HG02678 (cell line): ENCODE measurements around the gene ZBTB49.

Source experiments
- ATAC-seq: cut with Tn5 transposase; IDR thresholded peaks from one replicate; pipeline ENCODE4 v1.9.1; 2021; ENCODE audit warnings: mild to moderate bottlenecking, moderate library complexity; ENCODE audit not compliant: unreplicated experiment

ZBTB49 gene

GRCh38 chr4:4355302-4355701 lies 65.3 kb downstream of the ZBTB49 start:
- ATAC-seq = no peak

- no peak for ATAC-seq
These were observed 66.3 kb downstream of the ZBTB49 start for GRCh38 chr4:4356106-4357041.

- no peak for ATAC-seq
These were observed 68.2 kb downstream of the ZBTB49 start for GRCh38 chr4:4358093-4358854.

GRCh38 chr4:4361883-4362282 lies 71.8 kb downstream of the ZBTB49 start:
- no peak for ATAC-seq

GRCh38 chr4:4362991-4363697 lies 73.1 kb downstream of the ZBTB49 start:
- no peak for ATAC-seq

- ATAC-seq = no peak
These were observed 74.0 kb downstream of the ZBTB49 start for GRCh38 chr4:4364061-4364460.

- ATAC-seq = no peak
These were observed 74.6 kb downstream of the ZBTB49 start for GRCh38 chr4:4364486-4365208.

- ATAC-seq = no peak
These were observed 78.9 kb downstream of the ZBTB49 start for GRCh38 chr4:4368809-4369580.
